ENCODE measurements around the gene PAX6.

Gene PAX6

DNA sequence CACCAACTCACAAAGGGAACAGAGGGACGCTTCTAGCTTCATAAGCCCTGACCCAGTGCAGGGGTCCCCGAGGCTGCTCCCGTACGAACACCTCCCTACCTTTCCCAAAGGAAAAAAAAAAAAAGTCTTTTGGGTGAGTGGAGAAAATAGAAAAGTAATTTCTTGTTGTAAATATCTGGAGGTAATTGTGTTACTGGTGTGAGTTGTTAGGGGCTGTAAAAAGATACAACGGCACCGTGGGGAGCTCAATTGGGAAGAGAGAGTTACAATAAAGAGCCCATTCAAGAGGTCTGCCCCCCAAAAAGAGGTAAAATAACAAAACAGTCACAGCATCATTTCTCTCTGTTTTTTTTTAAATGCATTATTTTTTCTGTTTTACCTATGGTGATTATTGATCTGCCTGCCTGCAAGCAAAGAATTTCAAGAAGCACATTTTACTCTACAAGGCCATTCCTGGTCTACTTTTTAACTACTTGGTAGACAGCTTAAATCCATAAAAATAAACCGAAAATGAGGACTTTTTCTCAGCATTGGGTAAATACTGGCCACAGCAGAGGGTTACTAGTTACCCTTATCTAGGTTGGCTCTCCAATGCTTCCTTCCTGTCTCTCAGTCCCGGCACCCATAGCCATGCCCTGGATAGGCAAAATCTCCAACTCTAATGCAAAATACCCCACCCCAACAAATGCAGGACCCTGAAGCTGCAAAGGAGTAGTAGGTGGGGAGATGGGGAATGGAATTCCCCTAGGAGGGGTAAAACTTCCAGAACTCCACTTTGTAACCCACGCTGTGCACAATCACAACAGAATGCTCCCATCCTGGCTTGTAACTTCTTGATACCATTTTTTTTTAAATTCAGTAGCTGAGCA is 3.1 kb downstream of the PAX6 start:
- no peaks in the 10 kb centered on the region for H3K36me3 ChIP-seq (ENCODE audit: insufficient read depth)
- no peak overlapping the region for H3K9ac ChIP-seq
- H2AFZ ChIP-seq (ENCODE audit: low read depth) = no peak overlapping the region
- no peak overlapping the region for H3K4me2 ChIP-seq
- TF ChIP-seq, protein P1, sequence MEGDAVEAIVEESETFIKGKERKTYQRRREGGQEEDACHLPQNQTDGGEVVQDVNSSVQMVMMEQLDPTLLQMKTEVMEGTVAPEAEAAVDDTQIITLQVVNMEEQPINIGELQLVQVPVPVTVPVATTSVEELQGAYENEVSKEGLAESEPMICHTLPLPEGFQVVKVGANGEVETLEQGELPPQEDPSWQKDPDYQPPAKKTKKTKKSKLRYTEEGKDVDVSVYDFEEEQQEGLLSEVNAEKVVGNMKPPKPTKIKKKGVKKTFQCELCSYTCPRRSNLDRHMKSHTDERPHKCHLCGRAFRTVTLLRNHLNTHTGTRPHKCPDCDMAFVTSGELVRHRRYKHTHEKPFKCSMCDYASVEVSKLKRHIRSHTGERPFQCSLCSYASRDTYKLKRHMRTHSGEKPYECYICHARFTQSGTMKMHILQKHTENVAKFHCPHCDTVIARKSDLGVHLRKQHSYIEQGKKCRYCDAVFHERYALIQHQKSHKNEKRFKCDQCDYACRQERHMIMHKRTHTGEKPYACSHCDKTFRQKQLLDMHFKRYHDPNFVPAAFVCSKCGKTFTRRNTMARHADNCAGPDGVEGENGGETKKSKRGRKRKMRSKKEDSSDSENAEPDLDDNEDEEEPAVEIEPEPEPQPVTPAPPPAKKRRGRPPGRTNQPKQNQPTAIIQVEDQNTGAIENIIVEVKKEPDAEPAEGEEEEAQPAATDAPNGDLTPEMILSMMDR (conservative IDR thresholded peaks at IDR 0.05; ENCODE audit: low read depth, low read length) = no peak
- peaks cover 4% of the 10 kb centered on the region for H3K27me3 ChIP-seq (ENCODE audit: insufficient read depth, low read depth)
- no peak overlapping the region for H3K27ac ChIP-seq
- no peaks in the 10 kb centered on the region for H4K20me1 ChIP-seq (ENCODE audit: insufficient read depth)
- no peaks in the 10 kb centered on the region for H3K4me1 ChIP-seq (ENCODE audit: low read depth, poor library complexity, severe bottlenecking)
- H3K4me3 ChIP-seq (IDR thresholded peaks at IDR 0.05; ENCODE audit: insufficient read depth, low read depth, low read length) = no peak overlapping the region
- no peaks in the 10 kb centered on the region for H3K79me2 ChIP-seq (ENCODE audit: insufficient read depth, low read depth)

DNA sequence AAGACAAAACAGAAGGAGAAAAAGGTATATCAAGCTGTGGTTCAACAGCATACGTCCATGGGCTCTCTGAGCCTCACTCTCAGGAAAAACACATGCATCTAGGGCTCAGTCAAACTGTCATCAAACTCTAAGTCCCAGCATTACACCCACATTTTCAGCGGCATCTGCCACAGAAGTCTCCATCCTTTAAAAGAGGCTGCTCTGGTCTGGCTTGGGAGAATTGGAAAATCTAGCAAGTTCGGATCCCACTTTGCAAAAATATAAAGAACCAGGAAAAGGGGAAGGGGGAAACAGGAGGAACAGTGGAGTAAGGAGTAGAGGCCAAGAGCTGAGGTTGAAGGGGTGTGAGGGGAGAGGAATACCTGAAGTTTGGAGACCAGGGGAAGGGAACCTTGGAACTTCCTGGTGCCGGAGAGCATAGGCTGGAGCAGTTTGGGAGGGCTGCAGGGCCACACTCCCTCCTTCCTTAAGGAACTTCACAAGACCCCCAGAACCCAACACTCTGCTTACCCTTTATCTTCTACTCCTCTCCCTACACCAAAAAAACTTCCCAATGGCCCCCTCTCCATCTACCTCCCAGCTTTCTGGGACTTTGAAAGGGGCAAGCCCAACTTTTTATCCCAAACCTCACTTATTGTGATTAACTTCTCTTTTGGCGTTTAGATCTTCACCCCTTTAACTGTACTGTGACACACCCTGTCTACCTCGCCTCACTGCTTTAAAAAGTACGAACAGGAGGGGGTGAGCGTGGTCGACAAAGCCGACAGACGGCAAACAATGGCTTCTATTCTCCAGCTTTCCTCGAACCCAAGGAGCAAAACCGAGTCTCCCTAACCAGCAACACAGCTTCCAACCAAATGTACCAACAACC is 4.0 kb downstream of the PAX6 start:
- no peaks in the 10 kb centered on the region for H3K27me3 ChIP-seq (ENCODE audit: insufficient read depth, low read depth)
- no peaks in the 10 kb centered on the region for H3K4me1 ChIP-seq (ENCODE audit: low read depth, poor library complexity, severe bottlenecking)
- no peaks in the 10 kb centered on the region for H4K20me1 ChIP-seq (ENCODE audit: insufficient read depth)
- no peak overlapping the region for H3K27ac ChIP-seq
- H3K4me3 ChIP-seq (IDR thresholded peaks at IDR 0.05; ENCODE audit: insufficient read depth, low read depth, low read length) = no peak overlapping the region
- no peaks in the 10 kb centered on the region for H3K36me3 ChIP-seq (ENCODE audit: insufficient read depth)
- TF ChIP-seq, protein P1 (conservative IDR thresholded peaks at IDR 0.05; ENCODE audit: low read depth, low read length) = no peak
- no peak overlapping the region for H2AFZ ChIP-seq (ENCODE audit: low read depth)
- no peak overlapping the region for H3K4me2 ChIP-seq
- H3K79me2 ChIP-seq (ENCODE audit: insufficient read depth, low read depth) = no peaks in the 10 kb centered on the region
- H3K9ac ChIP-seq = no peak overlapping the region

DNA sequence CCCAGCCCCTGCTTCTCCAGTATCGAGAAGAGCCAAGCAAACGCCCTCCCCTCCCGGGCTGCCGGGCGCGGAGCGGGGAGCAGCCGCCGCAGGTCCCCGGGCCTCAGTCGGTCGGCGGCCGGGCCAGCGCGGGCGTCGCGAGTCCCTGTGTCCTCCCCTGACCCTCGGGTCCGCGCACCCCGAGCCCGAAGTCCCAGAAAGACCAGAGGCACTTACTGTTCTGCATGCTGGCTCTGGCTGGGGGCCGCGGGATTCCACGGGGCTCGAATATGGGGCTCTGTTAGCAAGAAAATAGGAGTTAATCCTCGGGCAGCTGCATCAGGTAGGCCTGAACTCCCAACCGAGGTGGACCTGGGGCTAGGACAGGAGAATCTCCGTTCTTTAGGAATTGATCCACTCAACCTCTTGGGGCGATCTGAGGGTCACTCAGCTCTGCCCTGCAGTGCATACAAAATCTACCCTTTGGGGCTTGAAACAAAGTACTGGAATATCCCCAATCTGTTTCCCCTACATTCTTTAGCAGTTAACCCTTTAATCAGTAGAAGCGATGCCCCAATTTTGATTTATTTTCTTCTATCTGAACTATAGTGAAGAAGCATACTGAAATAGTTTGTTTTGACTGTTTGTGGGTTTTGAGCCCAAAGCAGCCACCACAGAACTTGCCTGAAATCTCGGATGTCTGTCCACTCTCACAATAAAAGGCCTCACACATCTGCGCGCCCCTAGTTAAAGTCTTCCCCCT is 4.8 kb downstream of the PAX6 start:
- H4K20me1 ChIP-seq (ENCODE audit: insufficient read depth) = no peaks in the 10 kb centered on the region
- no peaks in the 10 kb centered on the region for H3K27me3 ChIP-seq (ENCODE audit: insufficient read depth, low read depth)
- no peaks in the 10 kb centered on the region for H3K4me1 ChIP-seq (ENCODE audit: low read depth, poor library complexity, severe bottlenecking)

More for the DNA sequence above, 4.8 kb downstream of the PAX6 start:
- no peaks in the 10 kb centered on the region for H3K79me2 ChIP-seq (ENCODE audit: insufficient read depth, low read depth)
- H2AFZ ChIP-seq (ENCODE audit: low read depth) = no peak overlapping the region
- H3K36me3 ChIP-seq (ENCODE audit: insufficient read depth) = no peaks in the 10 kb centered on the region
- TF ChIP-seq, protein P1 (conservative IDR thresholded peaks at IDR 0.05; ENCODE audit: low read depth, low read length) = no peak
- H3K4me2 ChIP-seq = no peak overlapping the region
- no peak overlapping the region for H3K9ac ChIP-seq
- H3K4me3 ChIP-seq (IDR thresholded peaks at IDR 0.05; ENCODE audit: insufficient read depth, low read depth, low read length) = no peak overlapping the region
- no peak overlapping the region for H3K27ac ChIP-seq

Data from KMS-11 (cell line).